ENCODE data around the gene KRTAP10-7.

The KRTAP10-7 gene

DNA sequence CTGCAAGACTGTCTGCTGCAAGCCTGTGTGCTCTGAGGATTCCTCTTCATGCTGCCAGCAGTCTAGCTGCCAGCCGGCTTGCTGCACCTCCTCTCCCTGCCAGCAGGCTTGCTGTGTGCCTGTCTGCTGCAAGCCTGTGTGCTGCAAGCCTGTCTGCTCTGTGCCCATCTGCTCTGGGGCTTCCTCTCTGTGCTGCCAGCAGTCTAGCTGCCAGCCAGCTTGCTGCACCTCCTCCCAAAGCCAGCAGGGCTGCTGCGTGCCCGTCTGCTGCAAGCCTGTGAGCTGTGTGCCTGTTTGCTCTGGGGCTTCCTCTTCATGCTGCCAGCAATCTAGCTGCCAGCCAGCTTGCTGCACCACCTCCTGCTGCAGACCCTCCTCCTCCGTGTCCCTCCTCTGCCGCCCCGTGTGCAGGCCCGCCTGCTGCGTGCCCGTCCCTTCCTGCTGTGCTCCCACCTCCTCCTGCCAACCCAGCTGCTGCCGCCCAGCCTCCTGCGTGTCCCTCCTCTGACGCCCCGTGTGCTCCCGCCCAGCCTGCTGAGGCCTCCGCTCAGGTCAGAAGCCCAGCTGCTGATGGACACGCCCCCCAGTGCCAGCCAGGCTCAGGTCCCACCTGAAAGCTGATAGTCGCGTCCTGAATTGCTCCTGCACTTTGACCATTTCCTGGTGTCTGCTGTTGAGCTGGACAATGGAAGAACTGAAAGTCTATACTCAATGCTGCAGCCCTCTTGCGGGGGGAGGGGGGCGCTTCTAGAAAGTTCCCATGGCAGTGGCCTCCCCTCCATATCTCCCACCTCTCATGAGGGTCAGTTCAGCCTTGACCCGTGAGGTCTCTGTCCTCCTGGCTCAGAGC lies 25.7 kb upstream of the KRTAP10-7 start:
- no peak overlapping the region for H2AFZ ChIP-seq (ENCODE audit: low read depth, low read length)
- H3K9ac ChIP-seq (ENCODE audit: low read length), result no peak overlapping the region
- H3K79me2 ChIP-seq (ENCODE audit: low read length), result no peaks in the 10 kb centered on the region
- TF ChIP-seq, protein P1, sequence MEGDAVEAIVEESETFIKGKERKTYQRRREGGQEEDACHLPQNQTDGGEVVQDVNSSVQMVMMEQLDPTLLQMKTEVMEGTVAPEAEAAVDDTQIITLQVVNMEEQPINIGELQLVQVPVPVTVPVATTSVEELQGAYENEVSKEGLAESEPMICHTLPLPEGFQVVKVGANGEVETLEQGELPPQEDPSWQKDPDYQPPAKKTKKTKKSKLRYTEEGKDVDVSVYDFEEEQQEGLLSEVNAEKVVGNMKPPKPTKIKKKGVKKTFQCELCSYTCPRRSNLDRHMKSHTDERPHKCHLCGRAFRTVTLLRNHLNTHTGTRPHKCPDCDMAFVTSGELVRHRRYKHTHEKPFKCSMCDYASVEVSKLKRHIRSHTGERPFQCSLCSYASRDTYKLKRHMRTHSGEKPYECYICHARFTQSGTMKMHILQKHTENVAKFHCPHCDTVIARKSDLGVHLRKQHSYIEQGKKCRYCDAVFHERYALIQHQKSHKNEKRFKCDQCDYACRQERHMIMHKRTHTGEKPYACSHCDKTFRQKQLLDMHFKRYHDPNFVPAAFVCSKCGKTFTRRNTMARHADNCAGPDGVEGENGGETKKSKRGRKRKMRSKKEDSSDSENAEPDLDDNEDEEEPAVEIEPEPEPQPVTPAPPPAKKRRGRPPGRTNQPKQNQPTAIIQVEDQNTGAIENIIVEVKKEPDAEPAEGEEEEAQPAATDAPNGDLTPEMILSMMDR (IDR thresholded peaks at IDR 0.05; ENCODE audit: low read depth, low read length), result no peak
- TF ChIP-seq EZH2phosphoT487 (IDR thresholded peaks at IDR 0.05; ENCODE audit: low read depth), result no peak
- H3K9me3 ChIP-seq (ENCODE audit: insufficient read depth, low read length), result no peaks in the 10 kb centered on the region
- H3K4me1 ChIP-seq (ENCODE audit: low read length), result no peaks in the 10 kb centered on the region
- no peak overlapping the region for H3K27ac ChIP-seq (ENCODE audit: low read length)
- no peak overlapping the region for H3K4me2 ChIP-seq (ENCODE audit: low read length)
- H3K4me3 ChIP-seq (ENCODE audit: low read length), result no peak overlapping the region
- no peaks in the 10 kb centered on the region for H3K36me3 ChIP-seq (replicated peaks; ENCODE audit: low read depth, low read length)
- H3K27me3 ChIP-seq (ENCODE audit: low read depth, low read length), result no peaks in the 10 kb centered on the region
- no peaks in the 10 kb centered on the region for H4K20me1 ChIP-seq (ENCODE audit: insufficient read depth, low read length)

DNA sequence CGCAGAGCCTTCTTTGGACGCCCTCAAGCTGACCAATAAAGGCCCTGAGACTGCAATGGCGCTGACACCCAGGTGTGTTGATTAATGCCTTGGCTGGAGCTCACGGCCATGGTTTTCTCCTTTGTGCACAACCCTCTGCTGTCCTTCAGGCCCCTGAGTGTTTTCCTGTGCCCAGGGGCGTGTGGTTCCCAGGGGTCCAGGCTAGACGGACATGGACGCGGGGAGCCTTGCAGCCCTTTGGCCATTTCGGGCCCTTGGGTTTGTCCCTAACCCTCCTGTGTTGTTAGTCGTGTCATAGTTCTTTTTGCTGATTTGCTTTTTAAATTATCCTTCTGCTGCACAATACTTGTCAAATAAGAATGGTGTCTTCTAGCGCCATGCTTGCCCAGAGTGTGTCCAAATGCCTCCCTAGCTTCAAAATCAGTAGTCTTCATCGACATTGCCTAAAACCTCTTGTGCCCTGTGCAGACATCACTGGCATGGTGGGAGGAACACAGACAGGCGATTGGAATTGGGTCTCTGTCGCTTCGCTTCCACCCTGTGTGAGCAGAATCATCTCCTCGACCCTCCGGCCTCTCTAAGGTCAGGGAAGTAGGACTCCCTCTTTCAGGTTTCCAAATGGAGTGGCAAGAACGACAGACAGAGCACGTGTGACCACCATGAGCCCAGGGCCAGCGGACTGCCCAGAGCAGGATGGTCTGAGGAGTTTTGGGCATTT lies 24.9 kb upstream of the KRTAP10-7 start:
- Histone ChIP-seq H3K4me2 (ENCODE audit: low read length) (no peak overlapping the region), H3K27me3 (ENCODE audit: low read depth, low read length) (no peaks in the 10 kb centered on the region), H3K4me3 (ENCODE audit: low read length) (no peak overlapping the region), H3K27ac (ENCODE audit: low read length) (no peak overlapping the region), H3K79me2 (ENCODE audit: low read length) (no peaks in the 10 kb centered on the region), H2AFZ (ENCODE audit: low read depth, low read length) (no peak overlapping the region), H3K36me3 (replicated peaks; ENCODE audit: low read depth, low read length) (no peaks in the 10 kb centered on the region), H3K9me3 (ENCODE audit: insufficient read depth, low read length) (no peaks in the 10 kb centered on the region), H3K9ac (ENCODE audit: low read length) (no peak overlapping the region), H4K20me1 (ENCODE audit: insufficient read depth, low read length) (no peaks in the 10 kb centered on the region), H3K4me1 (ENCODE audit: low read length) (no peaks in the 10 kb centered on the region)
- TF ChIP-seq, protein P1 (IDR thresholded peaks at IDR 0.05; ENCODE audit: low read depth, low read length), result no peak
- TF ChIP-seq EZH2phosphoT487 (IDR thresholded peaks at IDR 0.05; ENCODE audit: low read depth), result no peak

DNA sequence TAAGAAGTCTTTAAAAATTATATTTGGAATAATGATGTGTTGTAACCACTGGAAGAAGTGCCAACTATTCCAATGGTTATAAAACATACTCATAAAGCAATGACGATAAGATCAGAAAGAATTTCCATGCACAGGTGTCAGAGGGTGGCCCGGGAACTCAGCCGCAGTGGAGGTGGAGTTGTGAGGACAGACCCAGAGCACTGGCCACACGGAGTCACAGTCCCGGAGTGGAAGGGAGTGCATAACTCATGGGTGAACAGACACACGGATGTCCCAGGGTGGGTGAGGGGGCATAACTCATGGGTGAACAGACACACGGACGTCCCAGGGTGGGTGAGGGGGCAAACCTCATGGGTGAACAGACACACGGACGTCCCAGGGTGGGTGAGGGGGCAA lies 24.4 kb upstream of the KRTAP10-7 start:
- Histone ChIP-seq H3K27me3 (ENCODE audit: low read depth, low read length) (no peaks in the 10 kb centered on the region), H3K9me3 (ENCODE audit: insufficient read depth, low read length) (no peaks in the 10 kb centered on the region), H3K4me1 (ENCODE audit: low read length) (no peaks in the 10 kb centered on the region)

More for the DNA sequence above, 24.4 kb upstream of the KRTAP10-7 start:
- H3K79me2 ChIP-seq (ENCODE audit: low read length), result no peaks in the 10 kb centered on the region
- no peak overlapping the region for H3K4me2 ChIP-seq (ENCODE audit: low read length)
- H3K36me3 ChIP-seq (replicated peaks; ENCODE audit: low read depth, low read length), result no peaks in the 10 kb centered on the region
- no peaks in the 10 kb centered on the region for H4K20me1 ChIP-seq (ENCODE audit: insufficient read depth, low read length)
- H3K27ac ChIP-seq (ENCODE audit: low read length), result no peak overlapping the region
- no peak overlapping the region for H3K4me3 ChIP-seq (ENCODE audit: low read length)
- H3K9ac ChIP-seq (ENCODE audit: low read length), result no peak overlapping the region
- H2AFZ ChIP-seq (ENCODE audit: low read depth, low read length), result no peak overlapping the region
- TF ChIP-seq, protein P1 (IDR thresholded peaks at IDR 0.05; ENCODE audit: low read depth, low read length), result no peak
- TF ChIP-seq EZH2phosphoT487 (IDR thresholded peaks at IDR 0.05; ENCODE audit: low read depth), result no peak

Data from OCI-LY3 (cell line).